GM21825 (cell line): Measurements from ENCODE around the gene CCDC178.

Experiments
- ATAC-seq: cut with Tn5 transposase; IDR thresholded peaks from one replicate; pipeline ENCODE4 v1.9.1; 2021; ENCODE audit warnings: mild to moderate bottlenecking, moderate library complexity; ENCODE audit not compliant: unreplicated experiment

Gene CCDC178

GRCh38 chr18:32922951-32923430 lies 517.5 kb downstream of the CCDC178 start:
- ATAC-seq, result no peak

- ATAC-seq, result no peak
Observed at GRCh38 chr18:32920796-32921787, 519.4 kb downstream of the CCDC178 start.

- peak; percentile 98 for ATAC-seq
Observed at GRCh38 chr18:32919799-32920198, 520.7 kb downstream of the CCDC178 start.

- no peak for ATAC-seq
Observed at GRCh38 chr18:32918692-32919250, 521.8 kb downstream of the CCDC178 start.

GRCh38 chr18:32915516-32915915 lies 525.0 kb downstream of the CCDC178 start:
- ATAC-seq, result no peak

- no peak for ATAC-seq
Observed at GRCh38 chr18:32911660-32912284, 528.7 kb downstream of the CCDC178 start.

- ATAC-seq, result no peak
Observed at GRCh38 chr18:32910694-32911296, 529.7 kb downstream of the CCDC178 start.

GRCh38 chr18:32909798-32910561 lies 530.5 kb downstream of the CCDC178 start:
- ATAC-seq, result no peak

- ATAC-seq, result no peak
Observed at GRCh38 chr18:32908424-32908805, 532.1 kb downstream of the CCDC178 start.

GRCh38 chr18:32907648-32908423 lies 532.7 kb downstream of the CCDC178 start:
- ATAC-seq, result no peak

GRCh38 chr18:32907311-32907585 lies 533.3 kb downstream of the CCDC178 start:
- ATAC-seq, result no peak

GRCh38 chr18:32906506-32907310 lies 533.8 kb downstream of the CCDC178 start:
- no peak for ATAC-seq

GRCh38 chr18:32905651-32906050 lies 534.9 kb downstream of the CCDC178 start:
- no peak for ATAC-seq

- ATAC-seq, result no peak
Observed at GRCh38 chr18:32902568-32903330, 537.8 kb downstream of the CCDC178 start.

- no peak for ATAC-seq
Observed at GRCh38 chr18:32899819-32900218, 540.7 kb downstream of the CCDC178 start.

- no peak for ATAC-seq
Observed at GRCh38 chr18:32896776-32897547, 543.6 kb downstream of the CCDC178 start.

GRCh38 chr18:32893915-32894314 lies 546.6 kb downstream of the CCDC178 start:
- ATAC-seq, result no peak

- no peak for ATAC-seq
Observed at GRCh38 chr18:32891797-32892196, 548.7 kb downstream of the CCDC178 start.
